ENCODE results near the gene MGAT3.
"Not testable (repeated sequence)": the region's sequence is repeated elsewhere in the genome, so short reads cannot be mapped to it uniquely, and the experiment has no call there.

The MGAT3 gene

DNA sequence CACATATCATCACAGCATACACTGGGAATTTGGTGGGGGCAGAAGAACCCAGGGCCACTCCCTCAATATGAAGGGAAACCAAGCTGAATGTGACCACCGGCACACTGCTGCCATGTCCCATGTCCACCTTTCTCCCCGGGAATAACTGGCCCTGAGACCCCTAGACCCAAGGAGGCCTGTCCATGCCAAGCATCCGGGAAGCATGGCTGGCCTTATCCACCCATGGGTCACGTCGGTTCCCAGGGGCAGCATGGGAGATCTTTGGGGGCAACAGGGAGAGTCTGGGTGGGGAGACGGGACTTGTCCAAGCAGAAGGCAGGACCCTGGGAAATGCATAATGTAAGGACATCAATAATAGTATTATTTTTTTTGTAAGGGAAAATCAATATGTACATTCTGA lies 34.9 kb downstream of the MGAT3 start:
- DNase-seq (ENCODE audit: low read depth), result no peak

DNA sequence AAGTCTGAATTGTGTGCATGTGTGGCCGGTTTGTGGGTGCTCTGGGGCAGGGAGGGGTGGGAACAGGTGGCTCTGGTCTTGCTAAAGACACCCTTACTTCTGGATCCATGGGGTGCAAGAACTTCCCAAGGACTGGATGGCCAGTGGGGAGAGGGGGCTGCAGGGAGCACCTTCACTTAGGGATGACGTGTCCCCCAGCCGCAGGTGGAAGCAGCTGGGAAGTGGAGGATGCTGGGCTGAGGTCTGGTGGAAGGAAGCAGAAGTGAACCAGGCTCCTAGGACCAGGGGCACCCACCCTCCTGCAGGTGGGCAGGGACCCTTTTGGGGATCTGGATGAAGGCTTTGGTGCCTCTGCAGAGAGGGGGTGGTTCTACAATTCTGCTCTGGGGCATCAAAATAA lies 35.4 kb downstream of the MGAT3 start:
- DNase-seq (ENCODE audit: low read depth), result no peak

DNA sequence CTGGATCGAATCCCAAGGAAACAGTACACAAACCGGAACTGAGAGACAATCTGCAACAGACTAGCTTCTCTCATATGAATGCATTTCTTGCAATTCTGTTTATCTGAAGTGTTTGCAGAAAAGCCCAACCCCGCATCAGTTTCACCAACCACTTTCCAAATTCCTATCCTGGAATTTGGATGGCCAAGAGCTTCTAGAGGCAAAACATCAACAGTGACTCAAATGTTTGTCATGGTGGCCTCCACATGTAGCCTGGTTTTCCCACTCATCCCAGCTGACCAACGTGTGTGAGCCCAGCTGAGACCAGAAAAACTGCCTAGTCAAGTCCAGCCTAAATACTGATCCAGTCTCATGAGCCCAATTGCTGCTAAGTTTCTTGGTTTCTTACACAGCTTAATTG lies 36.9 kb downstream of the MGAT3 start:
- no peak for DNase-seq (ENCODE audit: low read depth)

DNA sequence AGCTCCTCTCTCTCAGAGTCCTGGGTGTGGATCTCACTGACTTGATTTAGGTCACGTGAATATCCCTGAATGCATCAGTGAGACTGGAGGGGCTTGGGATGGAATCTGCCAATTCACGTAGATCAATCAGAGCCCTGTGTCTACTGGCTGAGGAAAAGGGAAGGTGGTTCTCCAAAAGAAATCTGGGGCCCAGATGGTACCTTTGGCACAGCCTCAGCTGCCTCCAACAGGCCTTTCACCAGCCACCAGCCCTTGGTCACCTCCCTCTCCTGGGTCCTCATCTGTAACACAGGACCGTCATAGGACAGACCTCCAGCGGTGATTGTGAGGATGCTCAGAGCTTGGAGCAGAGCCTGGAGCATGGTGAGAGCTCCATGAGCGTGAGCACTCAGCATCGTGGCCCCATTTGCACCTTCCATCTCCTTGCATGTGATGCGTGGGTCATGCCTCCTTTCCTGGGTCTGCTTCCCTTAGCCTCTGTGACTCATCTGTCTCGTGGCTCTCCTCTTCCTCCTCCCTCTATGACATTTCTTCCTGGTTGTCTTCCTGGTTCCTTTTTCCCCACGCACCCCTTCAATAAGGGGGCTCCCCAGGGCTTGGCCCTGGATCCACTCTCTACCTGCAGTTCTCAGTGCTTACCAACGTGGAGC lies 37.8 kb downstream of the MGAT3 start:
- DNase-seq (ENCODE audit: low read depth), result no peak

DNA sequence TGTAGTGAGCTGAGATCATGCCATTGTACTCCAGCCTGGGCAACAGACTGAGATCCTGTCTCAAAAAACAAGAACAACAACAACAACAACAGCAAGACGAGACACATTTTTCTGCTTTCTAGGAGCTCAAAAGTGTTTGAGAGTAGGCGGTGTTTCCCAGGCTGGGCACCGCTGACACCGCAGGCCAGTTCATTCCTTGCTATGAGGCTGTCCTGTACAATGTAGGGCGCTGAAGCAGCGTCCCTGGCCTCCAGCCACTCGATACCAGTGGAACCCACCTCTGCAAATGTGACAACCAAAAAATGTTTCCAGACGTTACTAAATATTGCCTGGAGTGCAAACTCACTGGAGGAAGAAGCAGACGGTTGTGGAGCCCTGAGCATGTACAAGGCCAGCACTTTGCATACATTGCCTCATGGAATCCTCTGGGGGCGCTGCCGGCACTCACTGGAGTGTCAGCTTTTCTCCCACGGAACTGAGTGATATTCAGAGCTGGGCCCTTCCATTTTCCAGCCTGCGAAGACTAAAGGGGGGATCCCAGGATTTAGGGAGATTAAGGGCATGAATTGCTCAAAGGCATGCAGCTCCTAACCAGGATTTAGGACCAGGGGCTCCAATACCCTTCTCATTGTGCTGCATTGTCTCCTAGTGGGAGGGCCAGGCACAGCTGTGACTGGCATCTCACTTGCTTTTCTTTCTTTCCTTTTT lies 39.5 kb downstream of the MGAT3 start:
- DNase-seq (ENCODE audit: low read depth), result no peak

DNA sequence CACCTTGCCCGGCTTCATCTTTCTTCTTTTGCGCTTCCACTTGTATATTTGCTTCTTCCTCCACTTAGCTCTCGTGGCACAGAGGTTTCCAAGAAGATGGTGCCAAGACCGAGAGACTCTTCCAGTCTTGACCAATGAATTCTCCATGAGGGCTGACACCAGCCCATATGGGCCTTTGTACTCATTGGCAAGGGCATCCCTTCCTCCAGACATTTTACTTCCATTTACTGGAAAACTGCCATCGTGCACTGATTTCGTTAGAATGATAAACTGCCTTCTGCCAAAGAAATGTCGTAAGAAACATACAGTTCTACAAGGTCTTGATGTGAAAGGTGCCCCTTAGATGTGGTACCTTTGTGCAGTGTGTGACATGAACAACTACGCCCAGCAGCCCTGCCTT lies 40.6 kb downstream of the MGAT3 start:
- no peak for DNase-seq (ENCODE audit: low read depth)

DNA sequence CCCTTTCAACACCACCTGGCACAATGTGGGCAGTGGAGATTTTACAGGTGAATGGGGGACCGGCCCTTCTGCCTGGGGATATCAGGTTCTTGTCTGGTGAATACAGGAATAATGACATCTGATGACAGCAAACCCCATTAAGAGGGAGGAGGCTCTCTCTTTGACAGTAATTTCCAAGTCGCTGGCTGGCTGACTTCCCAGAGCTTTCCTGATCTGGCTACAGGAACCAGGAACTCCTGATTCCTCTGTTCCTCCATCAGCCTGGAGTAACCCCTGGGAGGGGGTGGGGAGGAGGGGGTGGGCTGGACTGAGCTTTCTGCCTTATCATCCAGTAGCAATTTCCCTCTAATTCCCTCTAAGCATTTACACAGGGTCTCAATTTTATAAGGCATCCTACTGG lies 41.6 kb downstream of the MGAT3 start:
- DNase-seq (ENCODE audit: low read depth), result no peak

DNA sequence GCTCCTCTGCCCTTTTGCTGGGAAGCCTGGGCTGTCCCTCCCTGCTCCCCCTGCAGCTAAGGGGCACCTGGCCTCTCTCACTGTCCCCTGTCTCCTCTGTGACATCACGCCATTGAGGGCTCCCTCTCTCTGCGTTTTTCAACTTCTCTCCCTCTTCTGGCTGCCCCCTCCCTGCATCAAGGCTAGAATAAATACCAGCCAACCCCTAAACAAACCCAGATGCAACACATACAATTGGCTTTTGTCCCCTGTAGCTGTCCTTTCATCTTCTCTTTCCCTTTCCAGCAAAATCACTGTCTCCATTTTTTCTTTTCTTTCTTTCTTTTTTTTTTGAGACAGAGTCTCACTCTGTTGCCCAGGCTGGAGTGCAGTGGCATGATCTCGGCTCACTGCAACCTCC lies 42.0 kb downstream of the MGAT3 start:
- DNase-seq (ENCODE audit: low read depth), result no peak

DNA sequence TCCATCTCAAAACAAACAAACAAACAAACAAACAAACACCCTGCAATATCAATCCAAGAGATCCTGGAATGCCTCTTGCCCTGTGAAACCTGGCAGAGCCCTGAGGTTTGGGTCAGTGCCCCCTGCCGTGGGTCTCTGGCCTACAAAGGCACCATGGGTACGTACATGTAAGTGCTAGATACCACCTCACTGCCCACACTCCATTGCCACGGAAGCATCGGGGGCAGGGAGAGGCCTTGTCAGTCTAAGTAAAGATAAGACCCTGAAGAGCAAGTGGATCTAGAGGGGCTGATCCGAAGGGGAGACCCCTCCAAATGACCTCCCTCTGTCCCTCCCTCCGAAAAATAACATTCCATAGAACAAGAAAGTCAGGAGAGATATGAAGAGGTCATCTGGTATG lies 43.3 kb downstream of the MGAT3 start:
- DNase-seq (ENCODE audit: low read depth), result no peak

DNA sequence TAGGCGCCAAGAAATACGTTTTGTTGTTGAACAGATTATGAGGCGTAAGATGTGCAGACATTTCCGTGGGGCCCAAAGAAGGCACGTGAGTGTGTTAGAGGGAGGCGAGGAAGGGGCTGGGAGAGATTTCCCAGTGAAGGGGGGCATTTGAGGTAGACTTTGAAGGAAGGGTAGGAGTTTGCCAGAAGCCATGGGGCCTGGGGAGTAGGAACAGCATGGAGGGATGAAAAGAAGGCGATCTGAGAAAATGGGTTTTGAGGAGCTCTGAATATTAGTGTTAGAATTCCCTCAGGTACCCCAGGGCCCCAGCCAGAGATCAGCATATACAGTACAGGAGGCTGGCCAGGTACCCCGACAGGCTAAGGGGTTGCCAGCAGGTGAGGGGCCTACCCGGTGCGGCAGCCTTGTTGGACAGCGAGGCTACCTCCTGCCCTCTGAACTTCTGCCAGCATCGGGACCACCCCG lies 44.9 kb downstream of the MGAT3 start:
- DNase-seq (ENCODE audit: low read depth), result no peak

DNA sequence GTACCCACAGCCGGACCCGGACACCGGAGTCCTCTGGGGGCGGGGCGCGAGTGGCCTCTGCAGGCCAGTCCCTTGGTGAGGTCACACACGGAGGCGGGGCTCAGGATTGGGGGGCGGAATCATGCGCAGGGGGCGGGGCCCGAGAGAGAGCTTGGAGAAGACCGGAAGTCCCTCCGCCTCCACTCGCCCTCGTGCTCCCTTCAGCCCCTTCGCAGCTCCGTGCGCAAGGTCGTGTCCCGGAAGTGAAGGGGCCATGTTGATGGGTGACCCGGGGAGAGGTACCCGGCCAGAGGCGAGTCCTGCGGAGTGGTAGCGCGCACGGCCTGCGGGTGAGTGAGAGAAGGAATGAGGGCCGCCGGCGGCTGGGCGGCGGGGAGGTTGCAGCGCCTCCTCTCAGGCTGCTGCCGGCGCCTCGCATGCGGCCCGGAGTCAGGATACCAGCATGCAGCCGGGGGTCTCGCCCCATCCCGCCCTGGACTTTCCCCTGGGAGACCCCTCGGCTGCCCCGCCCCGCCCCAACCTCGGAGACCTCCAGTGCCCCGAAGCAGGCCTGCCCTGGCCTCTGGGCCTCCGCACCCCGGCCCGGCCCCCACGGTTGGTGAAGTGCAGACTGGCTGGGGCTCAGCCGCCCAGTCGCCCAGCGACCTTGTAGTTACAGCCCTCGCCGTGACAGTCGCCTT lies 45.4 kb downstream of the MGAT3 start, which contains the start of gene MIEF1:
MIEF1 (plus strand) TSS at position 182 of the 680 bp plus-strand sequence. CDS start 9,005 bp downstream, outside the sequence.
- DNase-seq (ENCODE audit: low read depth), result peak; percentile 81

DNA sequence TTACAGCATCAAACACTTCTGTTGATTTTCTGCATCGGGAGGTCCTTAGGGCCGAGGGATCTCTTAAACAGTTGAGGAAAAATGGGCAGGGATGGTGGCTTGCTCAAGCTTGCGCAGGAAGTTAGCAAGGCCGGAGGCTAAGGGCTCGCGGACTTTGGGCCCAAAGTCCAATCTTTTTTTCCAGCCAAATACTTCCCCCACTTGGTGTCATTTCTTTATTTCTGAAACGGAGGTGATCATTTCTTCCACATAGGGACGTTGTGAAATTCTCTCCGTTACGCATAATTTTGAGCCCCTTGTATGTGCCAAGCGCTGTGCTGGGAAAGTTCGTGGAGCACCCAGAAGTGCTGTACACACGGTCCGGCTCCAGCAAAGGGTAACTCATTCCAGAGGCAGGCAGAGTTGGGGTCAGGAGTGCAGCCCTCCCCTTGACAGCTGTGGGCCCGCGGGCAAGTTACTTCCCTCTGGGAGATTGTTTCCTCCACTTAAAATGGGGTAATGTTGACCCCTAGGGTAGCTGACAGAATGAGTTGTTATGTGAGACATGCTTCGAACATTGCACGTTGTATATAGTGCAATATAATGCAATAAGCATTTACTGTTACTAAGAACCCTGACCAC lies 46.1 kb downstream of the MGAT3 start:
- DNase-seq (ENCODE audit: low read depth), result no peak

DNA sequence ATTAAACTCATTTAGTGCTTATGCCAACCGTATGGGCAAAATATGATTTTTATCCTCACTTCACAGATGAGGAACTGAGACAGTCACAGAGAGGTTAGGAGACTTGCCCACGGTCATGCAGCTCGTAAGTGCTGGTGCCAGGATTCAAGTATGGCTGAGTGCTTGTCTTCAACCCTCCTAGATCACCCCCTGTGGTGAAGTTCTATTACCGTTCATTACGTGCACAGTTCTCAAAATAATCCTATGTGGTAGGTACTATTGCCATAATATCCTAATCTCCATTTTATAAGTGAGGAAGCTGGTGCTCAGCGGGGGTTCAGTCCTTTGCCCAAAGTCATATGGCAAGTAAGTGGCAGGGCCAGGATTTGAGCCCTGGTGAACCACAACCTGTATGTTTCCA lies 46.8 kb downstream of the MGAT3 start:
- DNase-seq (ENCODE audit: low read depth), result no peak

DNA sequence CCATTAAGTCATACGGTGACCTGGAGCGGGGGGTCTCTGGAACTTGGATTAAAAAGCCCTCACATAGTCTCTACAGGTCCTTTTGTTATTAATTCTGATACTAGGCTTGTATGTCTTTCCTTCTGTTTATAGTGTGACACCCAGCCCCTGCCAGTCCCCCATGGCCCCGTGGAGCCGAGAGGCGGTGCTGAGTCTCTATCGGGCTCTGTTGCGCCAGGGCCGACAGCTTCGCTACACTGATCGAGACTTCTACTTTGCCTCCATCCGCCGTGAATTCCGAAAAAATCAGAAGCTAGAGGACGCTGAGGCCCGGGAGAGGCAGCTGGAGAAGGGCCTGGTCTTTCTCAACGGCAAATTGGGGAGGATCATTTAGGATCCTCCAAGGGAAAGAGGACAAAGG lies 47.3 kb downstream of the MGAT3 start:
- DNase-seq (ENCODE audit: low read depth), result no peak

DNA sequence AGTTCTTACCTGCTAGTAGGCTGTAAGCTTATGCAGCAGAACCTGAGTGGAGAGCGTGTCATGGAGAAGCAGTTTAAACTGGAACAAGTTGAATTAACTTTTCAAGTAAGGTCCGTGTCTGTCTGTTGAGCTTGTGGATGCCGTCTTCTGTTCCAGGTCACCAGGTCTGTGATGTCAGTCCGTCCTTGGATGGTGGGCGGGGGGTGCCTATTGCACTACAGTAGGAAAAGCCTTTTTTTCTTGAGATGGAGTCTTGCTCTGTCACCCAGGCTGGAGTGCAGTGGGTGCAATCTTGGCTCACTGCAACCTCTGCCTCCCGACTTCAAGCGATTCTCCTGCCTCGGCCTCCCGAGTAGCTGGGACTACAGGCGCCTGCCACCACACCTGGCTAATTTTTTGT lies 50.2 kb downstream of the MGAT3 start:
- DNase-seq (ENCODE audit: low read depth), result not testable (repeated sequence)

DNA sequence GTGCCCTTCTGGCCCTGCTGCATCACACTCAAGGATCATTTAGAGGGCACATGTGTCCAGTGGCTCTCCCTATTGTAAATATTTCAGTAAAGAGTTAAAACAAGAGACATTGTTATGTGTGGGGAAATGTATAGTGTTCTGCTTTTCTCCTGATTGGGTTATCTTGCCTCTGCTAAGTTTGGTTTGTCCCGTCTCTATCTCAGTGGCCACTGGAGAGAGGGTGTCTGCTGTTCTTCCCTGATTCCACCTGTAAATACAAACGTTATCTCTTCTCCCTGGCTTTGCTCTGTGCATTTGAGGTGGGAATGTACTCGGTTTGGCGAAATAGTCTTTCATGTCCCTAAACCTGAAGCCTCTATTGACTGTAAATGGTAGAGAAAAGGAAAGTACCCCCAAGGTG lies 51.6 kb downstream of the MGAT3 start:
- no peak for DNase-seq (ENCODE audit: low read depth)

DNA sequence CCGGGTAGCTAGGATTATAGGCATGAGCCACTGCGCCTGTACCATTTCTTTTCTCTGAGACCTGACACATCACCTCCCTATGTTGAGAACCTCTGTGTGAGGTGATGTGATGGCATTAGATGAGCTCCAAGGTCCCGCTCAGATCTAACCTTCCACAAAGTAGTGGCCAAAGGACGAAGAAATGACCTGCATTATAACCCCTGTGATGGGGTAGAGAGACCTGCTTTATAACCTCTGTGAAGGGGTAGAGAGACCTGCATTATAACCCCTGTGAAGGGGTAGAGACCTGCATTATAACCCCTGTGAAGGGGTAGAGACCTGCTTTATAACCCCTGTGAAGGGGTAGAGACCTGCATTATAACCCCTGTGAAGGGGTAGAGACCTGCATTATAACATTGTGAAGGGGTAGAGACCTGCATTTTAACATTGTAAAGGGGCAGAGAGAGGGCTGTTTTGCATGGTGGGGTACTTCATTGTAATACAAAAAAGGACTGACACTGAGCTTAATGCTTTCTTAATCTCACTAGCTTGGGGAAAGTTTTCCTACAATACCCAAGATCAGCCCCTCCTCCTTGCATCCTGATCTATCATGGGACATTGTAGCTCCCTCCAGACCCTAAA lies 53.8 kb downstream of the MGAT3 start:
- DNase-seq (ENCODE audit: low read depth), result no peak

DNA sequence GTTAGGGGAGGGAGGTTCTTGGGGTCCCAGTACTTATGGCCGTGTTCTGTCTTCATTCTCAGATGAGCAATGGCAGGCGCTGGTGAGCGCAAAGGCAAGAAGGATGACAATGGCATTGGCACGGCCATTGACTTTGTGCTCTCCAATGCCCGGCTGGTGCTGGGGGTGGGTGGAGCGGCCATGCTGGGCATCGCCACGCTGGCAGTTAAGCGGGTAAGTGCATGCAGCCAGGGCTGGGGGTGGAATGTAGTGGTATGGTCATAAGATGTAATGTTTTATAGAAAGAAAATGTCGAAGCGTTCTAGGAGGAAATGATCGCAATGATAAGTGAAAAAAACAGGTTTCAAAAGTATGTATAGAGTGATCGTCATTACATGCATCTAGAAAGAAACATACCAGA lies 54.4 kb downstream of the MGAT3 start:
- no peak for DNase-seq (ENCODE audit: low read depth)

DNA sequence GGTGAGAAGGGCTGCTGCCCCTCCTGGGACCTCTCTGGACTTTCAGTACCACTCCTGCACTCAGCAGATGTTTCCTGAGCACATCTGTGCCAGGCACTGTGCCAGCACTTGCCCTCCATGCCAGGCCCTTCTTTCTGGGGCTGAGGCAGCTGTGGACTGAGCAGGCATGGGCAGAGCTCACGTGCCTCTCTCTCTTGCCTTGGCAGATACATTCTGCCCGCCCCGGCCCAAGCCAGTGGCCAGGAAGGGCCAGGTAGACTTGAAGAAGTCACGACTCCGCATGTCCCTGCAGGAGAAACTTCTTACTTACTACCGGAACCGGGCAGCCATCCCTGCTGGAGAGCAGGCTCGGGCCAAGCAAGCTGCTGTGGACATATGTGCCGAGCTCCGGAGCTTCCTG lies 55.2 kb downstream of the MGAT3 start:
- no peak for DNase-seq (ENCODE audit: low read depth)

DNA sequence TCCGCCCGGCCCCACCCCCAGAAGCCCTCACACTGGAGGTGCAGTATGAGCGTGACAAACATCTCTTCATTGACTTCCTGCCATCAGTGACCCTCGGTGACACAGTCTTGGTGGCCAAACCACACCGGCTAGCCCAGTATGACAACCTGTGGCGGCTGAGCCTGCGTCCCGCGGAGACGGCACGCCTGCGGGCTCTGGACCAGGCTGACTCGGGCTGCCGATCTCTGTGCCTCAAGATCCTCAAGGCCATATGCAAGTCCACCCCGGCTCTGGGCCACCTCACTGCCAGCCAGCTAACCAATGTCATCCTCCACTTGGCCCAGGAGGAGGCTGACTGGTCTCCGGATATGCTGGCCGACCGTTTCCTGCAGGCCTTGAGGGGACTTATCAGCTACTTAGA lies 57.0 kb downstream of the MGAT3 start:
- DNase-seq (ENCODE audit: low read depth), result no peak

DNA sequence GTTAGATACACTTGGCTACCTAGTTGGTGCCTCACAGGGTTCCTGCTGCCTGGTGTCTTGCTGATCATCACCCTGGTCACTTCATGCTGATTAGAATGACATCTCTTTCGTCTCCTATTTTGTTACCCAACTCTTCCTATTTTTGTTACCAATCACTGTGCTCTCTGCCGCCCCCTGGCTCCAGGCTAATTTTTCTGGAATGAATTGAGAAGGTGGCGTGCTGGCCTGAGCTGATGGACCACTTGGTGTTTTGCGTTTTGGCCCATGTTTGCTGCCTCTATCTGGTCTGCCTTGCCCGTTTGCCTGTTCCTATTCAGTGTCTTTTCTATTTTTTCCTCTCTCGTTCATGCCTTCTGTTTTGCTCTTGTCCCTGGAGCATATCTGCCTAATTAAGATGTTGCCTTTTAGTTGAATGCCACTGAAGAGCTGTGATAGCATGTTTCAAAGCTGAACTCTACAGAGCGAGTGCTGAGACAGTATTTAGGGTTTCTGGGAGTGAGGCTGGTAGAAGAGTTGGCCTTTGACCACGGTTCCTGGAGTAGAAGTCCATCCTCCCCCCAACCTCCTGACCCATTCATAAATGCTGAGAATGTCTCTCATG lies 57.7 kb downstream of the MGAT3 start:
- DNase-seq (ENCODE audit: low read depth), result no peak
